ENCODE measurements around the gene CPAMD8. TPM values are rescaled to one million over a fixed set of nuclear protein-coding genes. Genes with fewer than 3 reads are reported as not detected.

The CPAMD8 gene
- total RNA-seq, 2 donors from 2014 or later: 0.28 to 0.43 TPM

DNA sequence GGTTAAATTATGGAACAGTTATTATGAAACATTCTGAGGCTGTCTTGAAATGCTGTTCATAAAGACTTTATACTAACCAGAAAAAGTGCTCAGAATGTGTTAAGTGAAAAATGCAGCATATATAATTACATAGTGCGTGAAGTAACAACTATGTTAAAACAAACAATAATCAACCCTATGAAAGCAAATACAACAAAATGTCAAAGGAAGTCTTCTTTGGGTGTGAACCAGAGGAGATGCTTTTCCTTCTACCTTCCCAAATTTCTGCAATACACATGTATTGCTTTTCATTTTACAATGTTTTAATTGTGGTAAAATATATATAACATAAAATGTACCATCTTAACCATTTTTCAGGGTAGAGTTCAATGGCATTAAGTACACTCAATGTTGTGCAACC lies 92.1 kb downstream of the CPAMD8 start:
- H3K36me3 Mint-ChIP-seq (ENCODE audit: insufficient read depth in 2 of 2): peaks cover 10% of the 10 kb centered on the region in 2 donors
- H3K4me3 Mint-ChIP-seq: no peak overlapping the region
- no peak for ATAC-seq (replicated peaks in 1 of 2)
- peaks cover 11 to 14% of the 10 kb centered on the region in 2 donors for H3K9me3 Mint-ChIP-seq
- DNase-seq: no peak
- H3K4me1 Mint-ChIP-seq (ENCODE audit: low read depth): no peaks in the 10 kb centered on the region
- no peaks in the 10 kb centered on the region for H3K27me3 Mint-ChIP-seq (ENCODE audit: low read depth)
- H3K27ac Mint-ChIP-seq: no peak overlapping the region

DNA sequence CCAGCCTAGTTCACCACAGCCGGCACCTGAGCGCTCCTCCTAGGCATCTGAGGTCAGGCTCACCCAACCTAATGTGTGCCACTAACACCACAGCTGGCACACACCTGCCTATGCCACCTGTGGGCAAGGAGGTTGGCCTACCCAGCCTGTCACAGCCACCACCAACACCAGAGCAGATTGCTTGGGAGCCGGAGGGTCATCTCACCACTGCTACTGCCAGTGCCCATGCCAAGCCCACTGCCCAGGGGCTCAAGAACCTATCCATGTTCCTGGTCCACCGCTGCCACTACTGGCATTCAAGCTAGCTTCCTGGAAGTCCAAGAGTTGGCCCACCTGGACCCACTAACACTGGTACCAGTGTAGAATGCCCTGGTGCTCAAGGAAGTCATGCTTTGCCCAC lies 95.3 kb downstream of the CPAMD8 start:
- Mint-ChIP-seq H3K9me3 (peaks cover 17 to 18% of the 10 kb centered on the region in 2 donors), H3K36me3 (ENCODE audit: insufficient read depth in 2 of 2) (peaks cover 13 to 18% of the 10 kb centered on the region in 2 donors), H3K27me3 (ENCODE audit: low read depth) (peaks cover 6% of the 10 kb centered on the region), H3K27ac (no peak overlapping the region), H3K4me3 (no peak overlapping the region), H3K4me1 (ENCODE audit: low read depth) (no peaks in the 10 kb centered on the region)
- ATAC-seq (replicated peaks in 1 of 2): no peak
- DNase-seq: no peak

DNA sequence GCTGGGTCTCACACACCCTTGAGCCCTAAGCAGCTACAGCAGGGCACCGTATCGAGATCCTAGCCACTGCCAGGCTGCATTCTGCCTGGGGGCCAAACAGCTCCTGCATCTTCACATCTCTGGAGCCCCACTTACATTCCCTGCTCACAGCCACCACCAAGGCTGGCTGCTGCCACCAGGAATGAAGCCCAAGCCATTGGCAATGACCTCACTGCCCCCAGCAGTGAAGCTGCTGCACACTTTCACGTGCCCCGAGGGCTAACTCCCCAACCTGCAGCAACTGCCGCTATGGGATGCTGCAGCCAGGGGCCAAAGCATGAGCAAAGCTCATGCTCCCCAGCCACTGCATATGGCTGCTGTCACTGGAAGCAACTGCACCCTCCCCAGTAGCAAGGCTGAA lies 95.9 kb downstream of the CPAMD8 start:
- H3K27me3 Mint-ChIP-seq (ENCODE audit: low read depth): peaks cover 6% of the 10 kb centered on the region
- no peak overlapping the region for H3K27ac Mint-ChIP-seq
- peaks cover 15 to 16% of the 10 kb centered on the region in 2 donors for H3K9me3 Mint-ChIP-seq
- H3K4me3 Mint-ChIP-seq: no peak overlapping the region
- no peak for ATAC-seq (replicated peaks in 1 of 2)
- DNase-seq: no peak
- no peaks in the 10 kb centered on the region for H3K4me1 Mint-ChIP-seq (ENCODE audit: low read depth)
- H3K36me3 Mint-ChIP-seq (ENCODE audit: insufficient read depth in 2 of 2): peaks cover 11 to 18% of the 10 kb centered on the region in 2 donors

DNA sequence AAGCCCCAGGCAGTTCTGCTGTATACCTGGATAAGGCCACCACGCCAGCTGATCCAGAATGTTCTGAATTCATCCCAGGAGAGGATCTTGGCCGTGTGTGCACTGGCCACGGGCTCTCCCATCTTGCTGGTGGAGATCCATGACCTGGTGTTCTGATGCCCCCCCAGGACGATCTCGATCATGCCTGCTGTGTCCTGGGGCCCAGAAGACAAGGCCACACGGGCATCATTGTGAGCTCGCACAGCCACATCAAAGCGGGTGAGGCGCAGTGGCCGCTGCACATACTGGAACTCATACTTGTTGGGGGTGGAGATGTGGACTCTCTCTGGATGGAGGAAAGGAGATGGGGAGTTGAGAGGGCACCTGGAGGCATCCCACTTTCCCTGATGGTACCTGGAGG lies 97.7 kb downstream of the CPAMD8 start:
- Mint-ChIP-seq H3K4me3 (no peak overlapping the region), H3K4me1 (ENCODE audit: low read depth) (no peaks in the 10 kb centered on the region), H3K36me3 (ENCODE audit: insufficient read depth in 2 of 2) (peaks cover 9 to 11% of the 10 kb centered on the region in 2 donors), H3K9me3 (peaks cover 11 to 13% of the 10 kb centered on the region in 2 donors), H3K27me3 (ENCODE audit: low read depth) (peaks cover 6% of the 10 kb centered on the region), H3K27ac (no peak overlapping the region)
- DNase-seq: no peak
- no peak for ATAC-seq (replicated peaks in 1 of 2)

DNA sequence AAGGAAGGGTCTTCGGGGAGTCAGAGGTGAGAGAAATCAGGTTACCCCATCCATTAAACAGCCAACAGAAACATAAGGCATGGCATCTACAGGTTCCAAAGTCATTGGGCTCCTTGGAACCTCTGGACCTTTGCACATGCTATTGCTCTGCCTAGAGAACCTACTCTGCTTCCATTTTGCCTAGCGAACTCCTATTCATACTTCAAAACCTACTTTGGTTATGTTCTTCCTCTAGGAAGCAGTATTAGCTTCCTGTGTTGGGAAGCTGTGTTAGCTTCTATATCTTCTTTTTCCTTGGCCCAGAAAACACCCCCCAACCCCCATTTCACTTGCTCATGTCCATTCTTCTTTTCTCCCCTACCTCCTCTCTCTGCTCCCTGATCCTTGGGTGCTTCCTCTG lies 98.3 kb downstream of the CPAMD8 start:
- DNase-seq (no peak), ATAC-seq (replicated peaks in 1 of 2) (no peak)
- H3K36me3 Mint-ChIP-seq (ENCODE audit: insufficient read depth in 2 of 2): peaks cover 8 to 11% of the 10 kb centered on the region in 2 donors
- H3K27ac Mint-ChIP-seq: no peak overlapping the region
- peaks cover 6% of the 10 kb centered on the region for H3K27me3 Mint-ChIP-seq (ENCODE audit: low read depth)
- H3K4me1 Mint-ChIP-seq (ENCODE audit: low read depth): no peaks in the 10 kb centered on the region
- no peak overlapping the region for H3K4me3 Mint-ChIP-seq
- peaks cover 9 to 11% of the 10 kb centered on the region in 2 donors for H3K9me3 Mint-ChIP-seq

DNA sequence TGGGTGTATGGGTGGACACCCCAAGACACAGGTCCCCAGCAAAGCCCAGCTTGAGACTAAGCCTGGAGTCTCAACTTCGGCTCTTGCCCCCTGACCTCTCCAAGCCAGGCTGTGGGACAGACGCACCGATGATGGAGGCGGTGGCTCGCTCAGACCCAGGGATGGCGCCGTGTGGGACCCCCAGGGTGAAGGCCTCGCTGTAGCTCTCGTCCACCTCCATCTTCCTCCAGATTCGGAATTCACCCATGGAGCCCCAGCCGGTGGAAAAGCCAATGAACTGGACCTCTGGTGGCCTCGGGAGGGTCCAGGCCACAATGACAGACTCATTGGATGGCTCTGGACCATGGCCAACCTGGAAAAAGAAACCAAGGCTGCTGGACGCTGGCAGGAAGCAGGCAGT lies 98.7 kb downstream of the CPAMD8 start:
- Mint-ChIP-seq H3K4me1 (ENCODE audit: low read depth) (no peaks in the 10 kb centered on the region), H3K36me3 (ENCODE audit: insufficient read depth in 2 of 2) (peaks cover 8 to 11% of the 10 kb centered on the region in 2 donors), H3K27me3 (ENCODE audit: low read depth) (peaks cover 6% of the 10 kb centered on the region), H3K9me3 (peaks cover 9 to 11% of the 10 kb centered on the region in 2 donors), H3K4me3 (no peak overlapping the region), H3K27ac (no peak overlapping the region)
- no peak for DNase-seq
- no peak for ATAC-seq (replicated peaks in 1 of 2)

DNA sequence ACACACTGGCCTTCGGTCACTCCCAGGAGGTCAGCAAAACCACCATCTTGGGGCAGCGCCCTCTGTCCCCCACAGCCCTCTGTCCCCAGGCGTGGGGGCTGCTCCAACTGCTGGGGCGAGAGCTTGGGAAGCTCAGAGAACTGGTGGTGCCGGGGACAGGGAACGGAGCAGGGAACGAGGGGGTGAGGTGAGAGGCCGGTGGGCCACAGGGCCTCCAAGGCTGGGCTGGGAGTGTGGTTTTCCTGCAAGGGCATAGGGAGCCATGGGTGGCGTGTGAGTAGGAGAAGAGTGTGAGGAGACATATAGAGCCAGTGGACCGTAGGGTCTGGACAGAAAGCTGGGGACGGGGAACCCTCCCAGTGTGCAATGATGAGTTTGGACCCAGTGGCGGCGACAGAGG lies 103.7 kb downstream of the CPAMD8 start:
- H3K36me3 Mint-ChIP-seq (ENCODE audit: insufficient read depth in 2 of 2): peaks cover 8% of the 10 kb centered on the region in 2 donors
- no peak for ATAC-seq (replicated peaks in 1 of 2)
- H3K27ac Mint-ChIP-seq: no peak overlapping the region
- no peak for DNase-seq
- no peaks in the 10 kb centered on the region for H3K4me1 Mint-ChIP-seq (ENCODE audit: low read depth)
- no peaks in the 10 kb centered on the region for H3K27me3 Mint-ChIP-seq (ENCODE audit: low read depth)
- H3K9me3 Mint-ChIP-seq: peaks cover 11% of the 10 kb centered on the region in 2 donors
- no peak overlapping the region for H3K4me3 Mint-ChIP-seq

DNA sequence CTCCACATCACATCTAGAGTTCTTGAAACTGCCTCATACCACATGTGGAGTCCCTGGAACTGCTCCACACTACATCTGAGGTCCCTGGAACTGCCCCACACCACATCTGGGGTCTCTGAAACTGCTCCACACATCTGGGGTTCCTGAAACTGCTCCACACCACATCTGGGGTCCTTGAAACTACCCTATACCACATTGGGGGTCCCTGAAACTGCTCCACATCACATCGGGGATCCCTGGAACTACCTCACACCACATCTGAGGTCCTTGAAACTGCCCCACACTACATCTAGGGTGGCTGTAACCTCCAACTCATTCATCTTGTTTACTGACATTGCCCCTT lies 104.0 kb downstream of the CPAMD8 start:
- H3K27me3 Mint-ChIP-seq (ENCODE audit: low read depth): no peaks in the 10 kb centered on the region
- DNase-seq (no peak), ATAC-seq (replicated peaks in 1 of 2) (no peak)
- H3K4me1 Mint-ChIP-seq (ENCODE audit: low read depth): no peaks in the 10 kb centered on the region
- peaks cover 8% of the 10 kb centered on the region in 2 donors for H3K36me3 Mint-ChIP-seq (ENCODE audit: insufficient read depth in 2 of 2)
- H3K4me3 Mint-ChIP-seq: no peak overlapping the region
- no peak overlapping the region for H3K27ac Mint-ChIP-seq
- peaks cover 11% of the 10 kb centered on the region in 2 donors for H3K9me3 Mint-ChIP-seq

DNA sequence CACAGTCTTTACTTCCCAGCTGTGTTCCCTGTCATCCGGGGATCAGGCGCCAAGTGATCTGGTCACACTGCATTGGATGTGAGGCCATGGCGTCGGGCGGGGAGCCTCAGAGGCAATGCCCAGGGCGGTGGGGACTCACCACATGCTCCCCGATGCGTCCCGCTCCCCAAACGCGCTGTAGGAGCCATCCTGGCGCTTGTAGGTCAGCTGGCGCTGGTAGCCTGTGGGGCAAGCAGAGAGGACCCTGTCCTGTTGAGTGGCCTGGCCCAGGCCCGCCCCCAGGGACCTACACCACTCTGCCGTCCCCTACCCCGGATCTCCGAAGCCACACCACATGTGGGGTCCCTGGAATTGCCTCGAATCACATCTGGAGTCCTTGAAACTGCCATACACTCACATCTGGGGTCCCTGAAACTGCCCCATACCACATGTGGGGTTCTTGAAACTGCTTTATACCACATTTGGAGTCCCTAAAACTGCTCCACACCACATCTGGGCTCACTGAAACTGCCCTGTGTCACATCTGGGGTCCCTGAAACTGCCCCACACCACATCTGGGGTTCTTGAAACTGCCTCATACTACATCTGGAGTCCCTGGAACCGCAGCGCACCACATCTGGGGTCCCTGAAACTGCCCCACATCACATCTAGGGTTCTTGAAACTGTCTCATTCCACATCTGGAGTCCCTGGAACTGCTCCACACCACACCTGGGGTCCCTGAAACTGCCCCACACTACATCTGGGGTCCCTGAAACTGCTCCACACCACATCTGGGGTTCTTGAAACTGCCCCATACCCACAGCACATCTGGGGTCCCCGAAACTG lies 104.6 kb downstream of the CPAMD8 start:
- H3K27me3 Mint-ChIP-seq (ENCODE audit: low read depth): no peaks in the 10 kb centered on the region
- peaks cover 8% of the 10 kb centered on the region in 2 donors for H3K36me3 Mint-ChIP-seq (ENCODE audit: insufficient read depth in 2 of 2)
- no peaks in the 10 kb centered on the region for H3K4me1 Mint-ChIP-seq (ENCODE audit: low read depth)
- no peak for DNase-seq
- H3K9me3 Mint-ChIP-seq: peaks cover 11% of the 10 kb centered on the region in 2 donors
- no peak overlapping the region for H3K4me3 Mint-ChIP-seq
- H3K27ac Mint-ChIP-seq: no peak overlapping the region
- ATAC-seq (replicated peaks in 1 of 2): no peak

DNA sequence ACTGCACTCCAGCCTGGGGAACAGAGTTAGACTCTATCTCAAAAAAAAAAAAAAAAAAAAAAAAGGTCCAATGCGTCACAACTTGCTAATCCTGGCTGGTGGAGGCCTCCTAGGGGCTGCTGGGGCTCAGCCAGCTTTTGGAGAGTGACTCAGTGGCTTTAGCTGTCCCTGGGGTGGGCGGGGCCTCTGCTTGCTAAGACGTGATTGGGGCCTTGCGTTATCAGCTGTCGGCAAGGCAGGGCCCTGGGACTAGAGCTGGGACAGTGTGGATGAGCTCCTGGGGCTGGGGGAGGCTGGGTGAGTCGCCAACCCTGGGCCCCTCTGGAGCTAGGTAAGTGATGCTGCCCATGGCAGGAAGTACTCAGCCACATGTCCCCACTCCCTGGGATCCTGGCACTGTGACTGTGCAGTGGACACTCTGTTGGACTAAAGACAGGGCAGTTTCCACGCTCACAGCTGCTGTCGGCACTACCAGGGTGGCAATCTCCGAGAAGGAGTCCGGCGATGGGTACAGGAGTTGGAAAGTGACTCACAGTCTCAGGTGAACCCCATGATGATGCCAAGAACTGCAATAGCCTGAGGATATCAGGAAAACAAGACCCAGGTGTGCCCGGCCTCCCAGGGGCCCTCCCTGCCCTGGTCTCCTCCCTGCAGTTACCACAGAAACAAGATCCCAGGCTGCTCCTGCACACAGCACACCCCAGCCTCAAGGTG lies 105.6 kb downstream of the CPAMD8 start:
- Mint-ChIP-seq H3K4me1 (ENCODE audit: low read depth) (no peaks in the 10 kb centered on the region), H3K27ac (no peak overlapping the region), H3K36me3 (ENCODE audit: insufficient read depth in 2 of 2) (peaks cover 3% of the 10 kb centered on the region in 2 donors), H3K9me3 (peaks cover 6 to 8% of the 10 kb centered on the region in 2 donors), H3K27me3 (ENCODE audit: low read depth) (no peaks in the 10 kb centered on the region), H3K4me3 (no peak overlapping the region)
- ATAC-seq (replicated peaks in 1 of 2): no peak
- DNase-seq: no peak

DNA sequence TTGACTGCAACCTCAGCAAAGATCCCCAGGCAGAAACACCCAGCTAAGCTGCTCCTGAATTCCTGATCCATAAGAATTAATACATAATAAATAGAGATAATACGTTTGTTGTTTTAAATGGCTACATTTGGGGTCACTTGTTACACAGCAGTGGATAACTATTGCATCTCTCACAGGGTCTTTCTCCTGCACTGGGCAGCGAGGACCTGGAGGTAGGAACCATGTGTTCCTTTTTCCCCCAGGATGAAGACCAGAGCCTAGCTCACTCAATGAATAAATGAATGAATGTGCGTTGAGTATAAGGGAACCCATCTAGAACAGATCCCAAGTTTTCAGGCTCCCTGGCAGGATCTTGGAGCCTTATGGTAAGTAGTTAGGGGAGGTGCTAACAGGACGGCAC lies 107.1 kb downstream of the CPAMD8 start:
- Mint-ChIP-seq H3K36me3 (ENCODE audit: insufficient read depth in 2 of 2) (peaks cover 2 to 4% of the 10 kb centered on the region in 2 donors), H3K9me3 (peaks cover 2 to 5% of the 10 kb centered on the region in 2 donors), H3K4me1 (ENCODE audit: low read depth) (no peaks in the 10 kb centered on the region), H3K4me3 (no peak overlapping the region), H3K27ac (no peak overlapping the region), H3K27me3 (ENCODE audit: low read depth) (no peaks in the 10 kb centered on the region)
- no peak for DNase-seq
- no peak for ATAC-seq (replicated peaks in 1 of 2)

DNA sequence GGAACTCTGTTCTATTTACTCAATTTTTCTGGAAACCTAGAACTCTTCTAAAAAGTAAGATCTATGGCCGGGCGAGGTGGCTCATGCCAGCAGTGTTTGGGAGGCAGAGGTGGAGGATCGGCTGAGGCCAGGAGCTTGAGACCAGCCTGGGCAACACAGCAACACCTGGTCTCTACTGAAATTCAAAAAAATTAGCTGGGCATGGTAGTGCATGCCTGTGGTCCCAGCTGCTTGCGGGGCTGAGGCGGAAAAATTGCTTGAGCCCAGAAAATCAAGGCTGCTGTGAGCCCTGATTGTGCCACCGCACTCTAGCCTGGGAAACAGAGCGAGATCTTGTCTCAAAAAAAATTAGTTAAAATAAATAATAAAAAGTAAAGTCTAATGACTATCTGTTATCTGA lies 109.2 kb downstream of the CPAMD8 start:
- ATAC-seq (replicated peaks in 1 of 2) (no peak), DNase-seq (no peak)
- Mint-ChIP-seq H3K9me3 (peaks cover 12% of the 10 kb centered on the region in 2 donors), H3K4me1 (ENCODE audit: low read depth) (no peaks in the 10 kb centered on the region), H3K36me3 (ENCODE audit: insufficient read depth in 2 of 2) (peaks cover 5 to 16% of the 10 kb centered on the region in 2 donors), H3K4me3 (no peak overlapping the region), H3K27ac (no peak overlapping the region), H3K27me3 (ENCODE audit: low read depth) (no peaks in the 10 kb centered on the region)

DNA sequence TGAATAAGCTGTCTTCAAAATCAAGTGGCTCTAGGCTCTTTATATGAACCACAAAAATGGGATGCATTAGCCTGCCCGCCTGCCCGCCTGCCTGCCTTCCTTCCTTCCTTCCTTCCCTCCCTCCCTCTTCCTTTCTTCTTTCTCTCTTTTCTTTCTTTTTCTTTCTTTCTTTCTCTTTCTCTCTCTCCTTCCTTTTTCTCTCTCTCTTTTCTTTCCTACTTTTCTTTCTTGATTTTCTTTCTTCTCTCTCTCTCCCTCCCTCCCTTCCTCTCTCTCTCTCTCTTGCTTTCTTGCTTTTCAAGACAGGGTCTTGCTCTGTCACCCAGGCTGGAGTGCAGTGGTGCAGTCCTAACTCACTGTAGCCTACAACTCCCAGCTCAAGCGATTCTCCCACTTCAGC lies 110.9 kb downstream of the CPAMD8 start:
- Mint-ChIP-seq H3K27me3 (ENCODE audit: low read depth) (no peaks in the 10 kb centered on the region), H3K4me1 (ENCODE audit: low read depth) (no peaks in the 10 kb centered on the region), H3K27ac (no peak overlapping the region), H3K4me3 (no peak overlapping the region), H3K9me3 (peaks cover 14 to 15% of the 10 kb centered on the region in 2 donors), H3K36me3 (ENCODE audit: insufficient read depth in 2 of 2) (peaks cover 8 to 21% of the 10 kb centered on the region in 2 donors)
- ATAC-seq (replicated peaks in 1 of 2) (no peak), DNase-seq (no peak)
